KOPT-K1 (cell line): ENCODE data around the gene FAT1.

ENCODE experiments used
- H3K27ac ChIP-seq: fragments of 200-600 bp; sonication (generic); 2 replicates; pipeline ENCODE4 v1.5.1; 2016; ENCODE audit warnings: antibody characterized with exemption, mild to moderate bottlenecking, low read depth, low read length; ENCODE audit not compliant: poor library complexity, severe bottlenecking
- H3K36me3 ChIP-seq: fragments of 200-600 bp; sonication (generic); 2 replicates; pipeline ENCODE4 v1.5.1; 2017; ENCODE audit warnings: antibody characterized with exemption, mild to moderate bottlenecking, low read length, moderate library complexity; ENCODE audit not compliant: insufficient read depth
- H3K9me3 ChIP-seq: fragments of 200-600 bp; sonication (generic); 2 replicates; pipeline ENCODE4 v1.5.1; 2017; ENCODE audit warnings: antibody characterized with exemption, low read length, mild to moderate bottlenecking; ENCODE audit not compliant: insufficient read depth, poor library complexity, severe bottlenecking

The FAT1 gene

DNA sequence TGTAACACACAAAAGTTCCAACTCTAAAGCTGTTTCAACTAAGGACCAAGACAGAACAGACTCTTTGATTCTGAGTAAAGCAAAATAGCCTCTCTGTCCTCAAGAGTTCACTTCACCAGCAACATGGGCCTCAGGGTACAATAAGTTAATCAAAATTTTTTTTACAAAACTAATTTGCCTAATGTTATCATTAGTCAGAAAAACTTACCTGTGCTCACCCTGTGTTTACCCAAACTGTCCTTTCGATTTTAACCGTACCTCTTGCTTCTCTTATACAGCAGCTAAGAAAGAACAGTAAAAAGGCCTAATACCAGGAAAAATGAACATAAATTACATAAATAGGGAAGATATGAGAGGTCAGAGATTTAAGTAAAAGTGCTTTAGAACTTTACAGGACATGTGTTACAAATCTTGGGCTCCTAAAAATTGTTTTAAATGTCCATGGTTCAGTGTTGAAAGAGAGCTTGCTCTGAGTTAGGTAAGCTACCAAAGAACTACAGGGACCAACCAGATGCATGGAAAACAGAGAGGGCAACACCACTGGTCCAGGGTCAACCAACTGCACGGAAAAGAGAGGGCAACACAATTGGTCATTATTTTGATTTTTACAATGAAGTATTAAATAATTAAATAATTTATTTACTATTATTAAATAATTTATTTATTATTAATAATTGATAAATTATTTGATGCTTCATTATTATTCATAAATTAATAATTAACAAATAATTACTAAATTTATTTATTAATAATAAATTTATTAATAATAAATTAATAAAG is 73.1 kb downstream of the FAT1 start:
- no peak overlapping the region for H3K27ac ChIP-seq
- H3K36me3 ChIP-seq, result peaks cover 20% of the 10 kb centered on the region

GRCh38 chr4:186647821-186648220 is 75.8 kb downstream of the FAT1 start:
- peaks cover 20% of the 10 kb centered on the region for H3K36me3 ChIP-seq
- H3K27ac ChIP-seq, result no peak overlapping the region
- no peaks in the 10 kb centered on the region for H3K9me3 ChIP-seq

More for the DNA sequence above, 73.1 kb downstream of the FAT1 start:
- no peaks in the 10 kb centered on the region for H3K9me3 ChIP-seq

DNA sequence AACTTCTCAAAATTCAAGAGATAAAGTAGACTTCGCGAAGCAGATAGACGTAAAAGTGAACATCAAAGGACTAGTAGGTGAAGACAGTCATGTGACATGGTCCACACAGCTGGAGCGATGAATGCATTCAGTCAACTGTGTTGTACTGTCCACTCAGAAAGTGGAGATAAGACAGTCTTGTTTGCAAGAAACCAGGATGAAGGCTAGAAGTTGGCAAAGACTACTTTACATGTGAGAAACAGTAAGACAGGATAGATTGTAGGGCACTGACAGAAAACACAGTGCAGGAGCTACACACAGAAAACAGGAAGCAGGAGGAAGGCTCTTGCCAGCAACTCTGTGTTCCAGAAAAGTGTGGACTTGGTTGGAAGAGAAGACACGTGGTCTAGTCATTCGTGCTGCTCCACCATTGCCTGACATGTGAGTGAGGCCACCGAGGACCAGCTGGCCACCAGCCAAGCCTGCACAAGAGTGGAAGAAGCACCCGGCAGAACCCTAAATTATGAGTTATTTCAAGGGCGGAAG is 78.9 kb downstream of the FAT1 start:
- Histone ChIP-seq H3K36me3 (peaks cover 23% of the 10 kb centered on the region), H3K9me3 (no peaks in the 10 kb centered on the region), H3K27ac (no peak overlapping the region)

GRCh38 chr4:186644311-186644638 is 79.4 kb downstream of the FAT1 start:
- Histone ChIP-seq H3K9me3 (no peaks in the 10 kb centered on the region), H3K36me3 (peaks cover 18% of the 10 kb centered on the region), H3K27ac (no peak overlapping the region)

DNA sequence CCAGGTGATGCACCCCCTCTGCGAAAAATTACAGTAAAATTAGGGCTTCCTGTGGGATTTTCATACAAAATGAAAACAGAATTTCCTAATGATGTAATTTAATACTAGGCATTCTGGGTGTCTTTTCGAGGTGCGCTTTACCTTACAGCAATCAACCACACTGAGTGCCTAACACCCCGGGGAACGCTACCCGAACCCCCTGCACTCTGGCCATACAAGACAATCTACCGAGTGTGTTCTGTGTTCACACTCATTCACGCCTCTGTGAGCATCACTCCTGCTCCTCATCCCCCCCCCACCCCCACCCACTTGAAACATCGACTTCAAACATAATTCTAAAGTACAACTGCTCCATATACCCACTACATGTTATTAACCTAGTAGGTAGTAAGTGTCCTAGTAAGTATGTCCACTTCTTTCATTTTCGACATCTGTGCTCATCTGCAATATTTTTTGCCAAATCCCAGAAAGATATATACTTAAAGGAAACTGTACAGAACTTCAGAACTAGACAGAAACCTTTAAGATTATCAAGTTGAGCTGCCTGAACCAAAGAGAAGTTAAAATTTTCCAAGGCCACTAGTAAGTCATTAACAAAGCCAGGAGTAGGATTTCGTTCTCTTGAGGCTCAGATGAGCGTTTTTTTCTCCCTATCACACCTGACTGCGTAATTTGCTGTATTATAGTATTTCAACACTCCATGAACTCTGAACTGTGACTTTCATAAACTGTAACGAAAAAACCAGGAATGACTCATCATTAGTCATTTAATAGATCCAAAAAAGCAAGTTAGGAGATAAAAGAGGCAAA is 80.0 kb downstream of the FAT1 start:
- peaks cover 18% of the 10 kb centered on the region; the same call in 1 of the 2 replicates for H3K36me3 ChIP-seq

DNA sequence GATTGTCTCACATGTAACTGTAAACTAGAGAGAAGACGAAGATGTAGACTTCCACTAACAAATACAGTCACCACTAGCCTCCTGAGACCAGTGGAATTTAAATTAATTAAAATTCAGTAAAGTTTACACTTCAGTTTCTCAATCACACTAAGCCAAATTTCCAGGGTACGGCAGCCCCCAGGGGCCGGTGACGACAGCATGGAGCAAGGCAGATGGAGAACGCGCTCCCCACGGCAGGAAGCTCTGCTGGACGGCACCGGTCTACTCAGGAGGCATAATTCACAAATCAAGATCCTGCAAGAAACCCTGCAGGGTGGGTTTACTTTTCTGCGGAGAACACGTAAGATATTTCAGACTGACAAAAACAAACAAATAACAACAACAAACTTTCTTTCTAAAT is 80.7 kb downstream of the FAT1 start:
- peaks cover 21% of the 10 kb centered on the region; the same call in 1 of the 2 replicates for H3K36me3 ChIP-seq
- no peak overlapping the region for H3K27ac ChIP-seq
- no peaks in the 10 kb centered on the region for H3K9me3 ChIP-seq

More for the DNA sequence above, 80.0 kb downstream of the FAT1 start:
- Histone ChIP-seq H3K9me3 (no peaks in the 10 kb centered on the region), H3K27ac (no peak overlapping the region)

- Histone ChIP-seq H3K9me3 (no peaks in the 10 kb centered on the region), H3K27ac (no peak overlapping the region), H3K36me3 (peaks cover 24% of the 10 kb centered on the region; the same call in 1 of the 2 replicates)
Observed at GRCh38 chr4:186642530-186642929, 81.1 kb downstream of the FAT1 start.

DNA sequence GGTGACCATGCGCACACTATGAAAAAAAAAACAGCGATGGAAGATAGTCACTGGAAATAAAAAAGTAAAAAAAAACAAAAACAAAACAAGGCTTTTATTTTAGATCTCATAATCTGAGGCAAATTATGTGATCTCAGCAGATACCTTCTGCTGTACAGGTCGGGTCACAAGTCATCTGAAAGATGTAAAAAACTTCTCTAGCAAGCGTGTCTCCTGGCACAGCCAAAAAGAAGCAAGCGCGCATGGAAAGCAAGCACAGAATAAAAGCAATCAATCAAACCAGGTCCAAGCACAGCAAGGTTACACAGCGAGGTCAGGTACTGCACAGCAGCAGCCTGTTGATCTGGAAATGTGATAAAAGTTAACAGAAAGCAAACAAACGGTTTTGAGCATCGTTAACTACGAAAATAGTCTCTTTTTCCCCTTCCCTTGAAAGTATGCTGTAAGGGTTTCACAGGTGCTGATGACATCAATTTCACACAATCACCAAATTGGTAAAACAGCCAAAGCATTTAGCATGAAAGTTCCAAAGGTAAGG is 89.0 kb downstream of the FAT1 start:
- peaks cover 66% of the 10 kb centered on the region for H3K36me3 ChIP-seq

GRCh38 chr4:186633844-186634243 is 89.8 kb downstream of the FAT1 start:
- no peaks in the 10 kb centered on the region for H3K9me3 ChIP-seq
- peak overlapping the region; percentile 75 for H3K27ac ChIP-seq
- peaks cover 71% of the 10 kb centered on the region for H3K36me3 ChIP-seq

More for the DNA sequence above, 89.0 kb downstream of the FAT1 start:
- Histone ChIP-seq H3K27ac (peak overlapping the region; percentile 75), H3K9me3 (no peaks in the 10 kb centered on the region)

GRCh38 chr4:186630128-186630527 is 93.5 kb downstream of the FAT1 start:
- Histone ChIP-seq H3K27ac (peak overlapping the region; percentile 18), H3K36me3 (peaks cover 46% of the 10 kb centered on the region), H3K9me3 (no peaks in the 10 kb centered on the region)

DNA sequence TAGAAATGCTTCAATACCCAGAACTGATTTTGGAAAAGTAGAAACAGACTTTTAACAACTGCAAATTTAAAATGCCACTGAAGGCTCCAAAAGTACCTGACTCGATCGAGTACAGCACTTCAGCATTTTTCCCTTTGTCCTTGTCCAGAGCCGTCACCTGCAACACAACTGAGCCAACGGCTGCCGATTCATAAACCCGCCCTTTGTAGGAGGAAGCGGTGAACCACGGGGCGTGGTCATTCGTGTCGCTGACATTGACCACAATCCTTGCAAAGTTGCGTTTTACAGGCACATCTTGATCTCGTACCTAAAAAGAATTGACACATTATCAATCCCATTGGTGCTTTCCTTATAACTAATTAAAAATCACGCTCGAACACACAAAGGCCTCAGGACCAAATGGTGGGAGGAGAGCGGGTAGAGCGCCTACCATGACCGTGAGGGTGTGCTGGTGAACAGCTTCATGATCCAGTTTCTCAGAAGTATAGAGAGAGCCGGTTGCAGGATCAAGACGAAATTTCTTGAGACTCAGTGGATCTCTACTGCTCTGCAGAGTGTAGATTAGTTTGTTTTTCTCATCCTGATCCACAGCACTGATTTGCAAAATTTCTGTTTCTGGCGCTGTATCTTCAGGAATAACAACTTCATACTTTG is 95.5 kb downstream of the FAT1 start:
- Histone ChIP-seq H3K27ac (peak overlapping the region; percentile 88), H3K9me3 (no peaks in the 10 kb centered on the region), H3K36me3 (peaks cover 47% of the 10 kb centered on the region)

GRCh38 chr4:186627226-186627865 is 96.3 kb downstream of the FAT1 start:
- no peaks in the 10 kb centered on the region for H3K9me3 ChIP-seq
- peak overlapping the region; percentile 88 for H3K27ac ChIP-seq
- peaks cover 47% of the 10 kb centered on the region for H3K36me3 ChIP-seq

GRCh38 chr4:186624951-186625350 is 98.7 kb downstream of the FAT1 start:
- Histone ChIP-seq H3K9me3 (no peaks in the 10 kb centered on the region), H3K27ac (peak overlapping the region; percentile 19), H3K36me3 (peaks cover 50% of the 10 kb centered on the region)

DNA sequence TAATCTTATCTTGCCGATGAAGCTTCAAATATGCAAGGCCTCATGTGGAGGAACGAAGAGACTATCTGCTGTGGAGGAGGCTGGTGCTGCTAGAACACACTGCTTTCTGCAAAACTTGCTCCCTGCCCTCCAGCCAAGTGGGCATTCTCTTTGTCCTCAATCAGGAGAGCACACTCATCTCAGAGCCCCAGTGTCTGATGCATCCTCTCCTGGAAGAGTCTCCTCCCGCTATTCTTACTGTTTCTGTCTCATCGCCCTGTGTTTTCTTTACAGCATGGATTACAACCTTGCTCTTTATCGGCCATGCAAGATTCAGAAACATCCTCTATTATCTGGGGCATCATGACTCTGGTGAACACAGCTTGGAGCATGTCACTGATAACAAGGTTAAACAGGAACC is 100.1 kb downstream of the FAT1 start:
- peaks cover 52% of the 10 kb centered on the region for H3K36me3 ChIP-seq

More for the DNA sequence above, 100.1 kb downstream of the FAT1 start:
- Histone ChIP-seq H3K9me3 (no peaks in the 10 kb centered on the region), H3K27ac (peak overlapping the region; percentile 56)
